ENCODE measurements around the gene SLIT3. TPM values are rescaled to one million over a fixed set of nuclear protein-coding genes. Genes with fewer than 3 reads are reported as not detected.

Gene SLIT3
- total and polyA plus RNA-seq, 10 of the 15 experiments (the other 5 are each of a cell fraction or from before 2014, with no cell fraction given): 0.05 TPM; not detected in 9

DNA sequence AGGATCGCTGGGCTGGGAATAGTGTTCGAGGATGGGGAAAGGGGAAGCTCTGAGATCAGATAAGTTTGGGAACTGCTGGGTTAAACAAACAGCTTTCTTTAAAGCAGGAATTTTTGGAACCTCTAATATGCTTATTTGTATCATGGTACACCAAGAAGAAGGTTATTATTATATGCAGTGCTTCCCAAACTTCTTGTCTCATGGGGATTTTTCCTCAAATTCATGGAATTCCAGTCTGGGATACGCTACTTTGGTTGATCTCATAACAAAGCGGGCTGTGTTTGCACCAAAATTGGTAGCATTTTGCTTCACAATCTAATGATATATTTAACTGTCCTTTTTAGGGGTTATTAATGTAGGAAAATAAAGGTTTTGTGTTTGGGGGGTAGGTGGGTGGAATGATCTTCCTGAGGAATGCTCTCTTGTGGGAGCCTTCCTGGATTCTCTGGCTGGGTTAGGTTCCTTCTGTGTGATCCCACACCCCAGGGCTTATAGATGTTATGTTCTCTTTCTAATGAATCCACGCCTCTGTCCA lies 605.6 kb downstream of the SLIT3 start (continued):
- TF ChIP-seq, protein P1, sequence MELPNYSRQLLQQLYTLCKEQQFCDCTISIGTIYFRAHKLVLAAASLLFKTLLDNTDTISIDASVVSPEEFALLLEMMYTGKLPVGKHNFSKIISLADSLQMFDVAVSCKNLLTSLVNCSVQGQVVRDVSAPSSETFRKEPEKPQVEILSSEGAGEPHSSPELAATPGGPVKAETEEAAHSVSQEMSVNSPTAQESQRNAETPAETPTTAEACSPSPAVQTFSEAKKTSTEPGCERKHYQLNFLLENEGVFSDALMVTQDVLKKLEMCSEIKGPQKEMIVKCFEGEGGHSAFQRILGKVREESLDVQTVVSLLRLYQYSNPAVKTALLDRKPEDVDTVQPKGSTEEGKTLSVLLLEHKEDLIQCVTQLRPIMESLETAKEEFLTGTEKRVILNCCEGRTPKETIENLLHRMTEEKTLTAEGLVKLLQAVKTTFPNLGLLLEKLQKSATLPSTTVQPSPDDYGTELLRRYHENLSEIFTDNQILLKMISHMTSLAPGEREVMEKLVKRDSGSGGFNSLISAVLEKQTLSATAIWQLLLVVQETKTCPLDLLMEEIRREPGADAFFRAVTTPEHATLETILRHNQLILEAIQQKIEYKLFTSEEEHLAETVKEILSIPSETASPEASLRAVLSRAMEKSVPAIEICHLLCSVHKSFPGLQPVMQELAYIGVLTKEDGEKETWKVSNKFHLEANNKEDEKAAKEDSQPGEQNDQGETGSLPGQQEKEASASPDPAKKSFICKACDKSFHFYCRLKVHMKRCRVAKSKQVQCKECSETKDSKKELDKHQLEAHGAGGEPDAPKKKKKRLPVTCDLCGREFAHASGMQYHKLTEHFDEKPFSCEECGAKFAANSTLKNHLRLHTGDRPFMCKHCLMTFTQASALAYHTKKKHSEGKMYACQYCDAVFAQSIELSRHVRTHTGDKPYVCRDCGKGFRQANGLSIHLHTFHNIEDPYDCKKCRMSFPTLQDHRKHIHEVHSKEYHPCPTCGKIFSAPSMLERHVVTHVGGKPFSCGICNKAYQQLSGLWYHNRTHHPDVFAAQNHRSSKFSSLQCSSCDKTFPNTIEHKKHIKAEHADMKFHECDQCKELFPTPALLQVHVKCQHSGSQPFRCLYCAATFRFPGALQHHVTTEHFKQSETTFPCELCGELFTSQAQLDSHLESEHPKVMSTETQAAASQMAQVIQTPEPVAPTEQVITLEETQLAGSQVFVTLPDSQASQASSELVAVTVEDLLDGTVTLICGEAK (IDR thresholded peaks at IDR 0.05; ENCODE audit: borderline replicate concordance): no peak
- TF ChIP-seq, protein P2, sequence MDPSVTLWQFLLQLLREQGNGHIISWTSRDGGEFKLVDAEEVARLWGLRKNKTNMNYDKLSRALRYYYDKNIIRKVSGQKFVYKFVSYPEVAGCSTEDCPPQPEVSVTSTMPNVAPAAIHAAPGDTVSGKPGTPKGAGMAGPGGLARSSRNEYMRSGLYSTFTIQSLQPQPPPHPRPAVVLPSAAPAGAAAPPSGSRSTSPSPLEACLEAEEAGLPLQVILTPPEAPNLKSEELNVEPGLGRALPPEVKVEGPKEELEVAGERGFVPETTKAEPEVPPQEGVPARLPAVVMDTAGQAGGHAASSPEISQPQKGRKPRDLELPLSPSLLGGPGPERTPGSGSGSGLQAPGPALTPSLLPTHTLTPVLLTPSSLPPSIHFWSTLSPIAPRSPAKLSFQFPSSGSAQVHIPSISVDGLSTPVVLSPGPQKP (IDR thresholded peaks at IDR 0.05; ENCODE audit: low read depth, low read length): no peak
- TF ChIP-seq GATAD2B (conservative IDR thresholded peaks at IDR 0.05; ENCODE audit: low read depth): no peak
- TF ChIP-seq, protein P3, sequence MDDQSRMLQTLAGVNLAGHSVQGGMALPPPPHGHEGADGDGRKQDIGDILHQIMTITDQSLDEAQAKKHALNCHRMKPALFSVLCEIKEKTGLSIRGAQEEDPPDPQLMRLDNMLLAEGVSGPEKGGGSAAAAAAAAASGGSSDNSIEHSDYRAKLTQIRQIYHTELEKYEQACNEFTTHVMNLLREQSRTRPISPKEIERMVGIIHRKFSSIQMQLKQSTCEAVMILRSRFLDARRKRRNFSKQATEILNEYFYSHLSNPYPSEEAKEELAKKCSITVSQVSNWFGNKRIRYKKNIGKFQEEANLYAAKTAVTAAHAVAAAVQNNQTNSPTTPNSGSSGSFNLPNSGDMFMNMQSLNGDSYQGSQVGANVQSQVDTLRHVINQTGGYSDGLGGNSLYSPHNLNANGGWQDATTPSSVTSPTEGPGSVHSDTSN (IDR thresholded peaks at IDR 0.05; ENCODE audit: insufficient replicate concordance, low read depth, low read length): no peak

DNA sequence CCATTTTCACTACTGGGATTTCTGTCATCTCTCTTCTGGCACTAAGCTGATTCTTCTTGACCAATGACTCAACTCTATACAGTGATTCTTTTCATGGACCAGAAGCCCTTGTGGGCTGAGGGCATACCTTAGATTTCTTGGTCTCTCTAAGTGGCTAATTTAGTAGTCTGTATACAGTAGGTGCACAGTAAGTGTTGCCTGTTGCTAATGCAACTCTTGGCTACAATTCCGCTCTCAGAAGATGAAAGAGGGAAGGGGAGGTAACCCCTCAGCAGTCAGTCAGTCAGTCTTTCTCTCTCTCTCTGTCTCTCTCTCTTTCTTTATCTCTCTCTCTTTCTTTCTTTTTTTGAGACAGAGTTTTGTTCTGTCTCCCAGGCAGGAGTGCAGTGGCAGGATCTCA lies 606.6 kb downstream of the SLIT3 start:
- POLR2A ChIA-PET: no interaction called here
- RAD21 ChIA-PET (ENCODE audit: unreplicated experiment): no interaction called here
- SMC1A ChIA-PET (ENCODE audit: uncharacterized antibody, unreplicated experiment): no interaction called here
- DNase-seq (ENCODE audit: low read depth, low spot score) (no peak), FAIRE-seq (no peak), ATAC-seq (no peak)
- no peaks in the 10 kb centered on the region for H3K4me1 ChIP-seq (ENCODE audit: control insufficient read depth, insufficient read depth, low read length)
- WGBS (ENCODE audit: insufficient coverage, insufficient replicate concordance, low lambda C conversion rate, missing lambda C conversion rate): 50% methylated on average over 1 of the region's 1 CpG
- H3K9ac ChIP-seq (ENCODE audit: control insufficient read depth, insufficient read depth, low read length): no peak overlapping the region
- H3K79me2 ChIP-seq (ENCODE audit: control insufficient read depth, insufficient read depth, low read length): no peaks in the 10 kb centered on the region
- no peaks in the 10 kb centered on the region for H3K36me3 ChIP-seq (ENCODE audit: control insufficient read depth in 2 of 2, insufficient read depth in 2 of 2, low read length in 1 of 2)
- intact Hi-C loops (cut with micrococcal nuclease; ENCODE audit: unreplicated experiment): no loop called here
- peaks cover 0 to 3% of the 10 kb centered on the region in 2 experiments; a peak in 3 of 4 replicates for H3K27me3 ChIP-seq (replicated peaks in 1 of 2; ENCODE audit: control insufficient read depth in 2 of 2, insufficient read depth in 2 of 2, low read length in 1 of 2)
- CTCF ChIA-PET: interaction anchor here (0.8 kb wide), 1 partner anchor 12 kb away, joined by 4 read pairs; no protein-coding TSS in a partner anchor
- no peak overlapping the region for H3K4me2 ChIP-seq (ENCODE audit: control insufficient read depth, insufficient read depth)
- BruUV-seq (replicated peaks): no TSS peak
- H4K20me1 ChIP-seq (ENCODE audit: control insufficient read depth, insufficient read depth): no peaks in the 10 kb centered on the region
- in situ Hi-C loops (cut with MboI): no loop called here
- no peaks in the 10 kb centered on the region for H3K9me3 ChIP-seq (replicated peaks; ENCODE audit: control insufficient read depth, insufficient read depth, low read length)
- H2AFZ ChIP-seq (ENCODE audit: control insufficient read depth, low read depth, low read length): no peak overlapping the region
- no peak overlapping the region for H3K27ac ChIP-seq (ENCODE audit: control insufficient read depth, insufficient read depth)
- H3K4me3 ChIP-seq: no peak overlapping the region
- TF ChIP-seq POU2F2 (IDR thresholded peaks at IDR 0.05; ENCODE audit: borderline replicate concordance, low read depth, low read length) (no peak), WRNIP1 (IDR thresholded peaks at IDR 0.05; ENCODE audit: borderline replicate concordance, low read depth, low read length) (no peak)
- TF ChIP-seq, protein P4, sequence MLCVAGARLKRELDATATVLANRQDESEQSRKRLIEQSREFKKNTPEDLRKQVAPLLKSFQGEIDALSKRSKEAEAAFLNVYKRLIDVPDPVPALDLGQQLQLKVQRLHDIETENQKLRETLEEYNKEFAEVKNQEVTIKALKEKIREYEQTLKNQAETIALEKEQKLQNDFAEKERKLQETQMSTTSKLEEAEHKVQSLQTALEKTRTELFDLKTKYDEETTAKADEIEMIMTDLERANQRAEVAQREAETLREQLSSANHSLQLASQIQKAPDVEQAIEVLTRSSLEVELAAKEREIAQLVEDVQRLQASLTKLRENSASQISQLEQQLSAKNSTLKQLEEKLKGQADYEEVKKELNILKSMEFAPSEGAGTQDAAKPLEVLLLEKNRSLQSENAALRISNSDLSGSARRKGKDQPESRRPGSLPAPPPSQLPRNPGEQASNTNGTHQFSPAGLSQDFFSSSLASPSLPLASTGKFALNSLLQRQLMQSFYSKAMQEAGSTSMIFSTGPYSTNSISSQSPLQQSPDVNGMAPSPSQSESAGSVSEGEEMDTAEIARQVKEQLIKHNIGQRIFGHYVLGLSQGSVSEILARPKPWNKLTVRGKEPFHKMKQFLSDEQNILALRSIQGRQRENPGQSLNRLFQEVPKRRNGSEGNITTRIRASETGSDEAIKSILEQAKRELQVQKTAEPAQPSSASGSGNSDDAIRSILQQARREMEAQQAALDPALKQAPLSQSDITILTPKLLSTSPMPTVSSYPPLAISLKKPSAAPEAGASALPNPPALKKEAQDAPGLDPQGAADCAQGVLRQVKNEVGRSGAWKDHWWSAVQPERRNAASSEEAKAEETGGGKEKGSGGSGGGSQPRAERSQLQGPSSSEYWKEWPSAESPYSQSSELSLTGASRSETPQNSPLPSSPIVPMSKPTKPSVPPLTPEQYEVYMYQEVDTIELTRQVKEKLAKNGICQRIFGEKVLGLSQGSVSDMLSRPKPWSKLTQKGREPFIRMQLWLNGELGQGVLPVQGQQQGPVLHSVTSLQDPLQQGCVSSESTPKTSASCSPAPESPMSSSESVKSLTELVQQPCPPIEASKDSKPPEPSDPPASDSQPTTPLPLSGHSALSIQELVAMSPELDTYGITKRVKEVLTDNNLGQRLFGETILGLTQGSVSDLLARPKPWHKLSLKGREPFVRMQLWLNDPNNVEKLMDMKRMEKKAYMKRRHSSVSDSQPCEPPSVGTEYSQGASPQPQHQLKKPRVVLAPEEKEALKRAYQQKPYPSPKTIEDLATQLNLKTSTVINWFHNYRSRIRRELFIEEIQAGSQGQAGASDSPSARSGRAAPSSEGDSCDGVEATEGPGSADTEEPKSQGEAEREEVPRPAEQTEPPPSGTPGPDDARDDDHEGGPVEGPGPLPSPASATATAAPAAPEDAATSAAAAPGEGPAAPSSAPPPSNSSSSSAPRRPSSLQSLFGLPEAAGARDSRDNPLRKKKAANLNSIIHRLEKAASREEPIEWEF (IDR thresholded peaks at IDR 0.05; ENCODE audit: insufficient replicate concordance, low read depth, low read length): no peak
